Mesendoderm (in vitro differentiated cells): Measurements from ENCODE around the gene PI4K2A.

ENCODE experiments used
- DNase-seq: peaks from one replicate; pipeline ENCODE4 v3.0.0; 2013
- H2AK5ac ChIP-seq: 2 replicates; pipeline ENCODE4 v1.6.1; 2013; ENCODE audit warnings: low read length, inconsistent platforms
- H2BK120ac ChIP-seq: 2 replicates; pipeline ENCODE4 v1.6.1; 2013; ENCODE audit warnings: low read depth, mild to moderate bottlenecking, low read length, moderate library complexity, mixed read lengths
- H2BK15ac ChIP-seq: replicated peaks from 2 replicates; pipeline ENCODE4 v1.6.1; 2013; ENCODE audit warnings: low read depth, mild to moderate bottlenecking, moderate library complexity
- H2BK5ac ChIP-seq: 2 replicates; pipeline ENCODE4 v1.6.1; 2013; ENCODE audit warnings: low read length, inconsistent platforms
- H3K18ac ChIP-seq: 2 replicates; pipeline ENCODE4 v1.6.1; 2013; ENCODE audit warnings: mild to moderate bottlenecking, low read length, mixed read lengths
- H3K23ac ChIP-seq: one replicate; pipeline ENCODE4 v1.6.1; 2013; ENCODE audit warnings: low read length
- H3K27ac ChIP-seq: 2 replicates; pipeline ENCODE4 v1.5.1; 2013; ENCODE audit warnings: low read depth, mild to moderate bottlenecking, inconsistent platforms, low read length, moderate library complexity
- H3K27me3 ChIP-seq: 2 replicates; pipeline ENCODE4 v1.6.1; 2013; ENCODE audit warnings: low read length, control low read depth, mild to moderate bottlenecking, inconsistent platforms; ENCODE audit not compliant: insufficient read depth, poor library complexity
- H3K36me3 ChIP-seq: 2 replicates; pipeline ENCODE4 v1.6.1; 2013; ENCODE audit warnings: low read length, inconsistent platforms; ENCODE audit not compliant: control insufficient read depth, insufficient read depth
- H3K4ac ChIP-seq: one replicate; pipeline ENCODE4 v1.6.1; 2013; ENCODE audit warnings: low read depth, mild to moderate bottlenecking, low read length, moderate library complexity
- H3K4me1 ChIP-seq: 2 replicates; pipeline ENCODE4 v1.6.1; 2013; ENCODE audit warnings: low read depth, low read length, inconsistent platforms; ENCODE audit not compliant: control insufficient read depth
- H3K4me2 ChIP-seq: 2 replicates; pipeline ENCODE4 v1.6.1; 2013; ENCODE audit warnings: low read length
- H3K4me3 ChIP-seq: 2 replicates; pipeline ENCODE4 v1.5.1; 2013; ENCODE audit warnings: mild to moderate bottlenecking, low read length
- H3K56ac ChIP-seq: one replicate; pipeline ENCODE4 v1.6.1; 2013; ENCODE audit warnings: low read length
- H3K79me1 ChIP-seq: 2 replicates; pipeline ENCODE4 v1.6.1; 2013; ENCODE audit warnings: low read length, inconsistent platforms
- H3K79me2 ChIP-seq: 2 replicates; pipeline ENCODE4 v1.6.1; 2013; ENCODE audit warnings: mild to moderate bottlenecking, low read length; ENCODE audit not compliant: control insufficient read depth, insufficient read depth
- H3K9ac ChIP-seq: 2 replicates; pipeline ENCODE4 v1.6.1; 2013; ENCODE audit warnings: low read length, inconsistent platforms
- H4K5ac ChIP-seq: one replicate; pipeline ENCODE4 v1.6.1; 2013; ENCODE audit warnings: low read length
- H4K8ac ChIP-seq: one replicate; pipeline ENCODE4 v1.6.1; 2013; ENCODE audit warnings: low read depth, mild to moderate bottlenecking, control low read depth, low read length, moderate library complexity
- WGBS: extraction: QIAGEN DNeasy Blood & Tissue Kit; methylation state at CpG from one replicate; pipeline ENCODE4 v1.1.7; 2013; ENCODE audit warnings: low lambda C conversion rate, missing lambda C conversion rate; ENCODE audit not compliant: insufficient coverage; ENCODE audit errors: extremely low coverage; 5-methylcytosine and 5-hydroxymethylcytosine counted together

PI4K2A gene

GRCh38 chr10:97705006-97705670 is 64.7 kb downstream of the PI4K2A start:
- Histone ChIP-seq H3K9ac (no peak overlapping the region), H3K4me2 (no peak overlapping the region), H2BK120ac (no peak overlapping the region), H3K79me1 (no peaks in the 10 kb centered on the region), H3K36me3 (no peaks in the 10 kb centered on the region), H3K56ac (no peak overlapping the region), H4K8ac (no peak overlapping the region), H2AK5ac (no peak overlapping the region), H3K4me3 (no peak overlapping the region), H3K79me2 (no peaks in the 10 kb centered on the region), H3K27me3 (no peaks in the 10 kb centered on the region), H3K18ac (no peak overlapping the region), H3K23ac (no peak overlapping the region), H3K27ac (no peak overlapping the region), H3K4ac (no peak overlapping the region), H3K4me1 (no peaks in the 10 kb centered on the region), H4K5ac (no peak overlapping the region), H2BK15ac (no peak overlapping the region), H2BK5ac (no peak overlapping the region)
- no peak for DNase-seq
- WGBS, result no CpG with 5 or more reads among the region's 3 CpGs

- no peaks in the 10 kb centered on the region for H3K79me2 ChIP-seq
- H4K8ac ChIP-seq, result no peak overlapping the region
- no peak overlapping the region for H2BK5ac ChIP-seq
- no CpG with 5 or more reads among the region's 11 CpGs for WGBS
- no peak for DNase-seq
- no peaks in the 10 kb centered on the region for H3K4me1 ChIP-seq
- H3K4me3 ChIP-seq, result no peak overlapping the region
- H3K9ac ChIP-seq, result no peak overlapping the region
- no peak overlapping the region for H3K27ac ChIP-seq
- H3K79me1 ChIP-seq, result no peaks in the 10 kb centered on the region
- no peak overlapping the region for H3K18ac ChIP-seq
- H2AK5ac ChIP-seq, result no peak overlapping the region
- no peak overlapping the region for H3K4ac ChIP-seq
- H3K27me3 ChIP-seq, result no peaks in the 10 kb centered on the region
- no peak overlapping the region for H4K5ac ChIP-seq
- H3K23ac ChIP-seq, result no peak overlapping the region
- no peak overlapping the region for H2BK15ac ChIP-seq
- no peak overlapping the region for H2BK120ac ChIP-seq
- H3K4me2 ChIP-seq, result no peak overlapping the region
- H3K56ac ChIP-seq, result no peak overlapping the region
- H3K36me3 ChIP-seq, result no peaks in the 10 kb centered on the region
Observed at GRCh38 chr10:97707134-97707861, 66.8 kb downstream of the PI4K2A start.

DNA sequence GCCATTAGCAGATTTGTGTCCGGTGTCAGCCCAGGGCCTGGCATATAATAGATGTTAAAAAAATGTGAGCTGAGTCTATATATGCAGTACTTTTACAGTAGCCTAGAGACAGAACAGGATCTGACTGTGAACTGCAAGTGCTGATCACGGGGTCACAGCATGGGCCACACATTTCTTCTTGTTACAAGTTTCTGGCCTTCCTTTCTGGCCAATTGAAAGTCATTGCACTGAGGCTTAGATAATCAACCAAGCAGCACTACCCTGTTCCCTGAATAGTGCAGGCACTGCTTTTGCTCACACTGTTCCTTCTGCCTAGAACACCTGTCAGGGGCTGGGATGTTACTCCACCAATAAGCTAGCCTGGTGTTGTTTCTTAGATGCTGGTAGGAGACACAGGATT is 67.7 kb downstream of the PI4K2A start:
- no peaks in the 10 kb centered on the region for H3K36me3 ChIP-seq
- H3K4me3 ChIP-seq, result no peak overlapping the region
- no peak overlapping the region for H2BK15ac ChIP-seq
- no peak overlapping the region for H2BK5ac ChIP-seq
- WGBS, result no CpG with 5 or more reads among the region's 2 CpGs
- H3K23ac ChIP-seq, result no peak overlapping the region
- no peak for DNase-seq
- H3K56ac ChIP-seq, result no peak overlapping the region
- H3K79me1 ChIP-seq, result no peaks in the 10 kb centered on the region
- H3K27ac ChIP-seq, result no peak overlapping the region
- no peaks in the 10 kb centered on the region for H3K27me3 ChIP-seq
- H2AK5ac ChIP-seq, result no peak overlapping the region
- H3K18ac ChIP-seq, result no peak overlapping the region
- no peak overlapping the region for H4K5ac ChIP-seq
- no peak overlapping the region for H4K8ac ChIP-seq
- H3K4me2 ChIP-seq, result no peak overlapping the region
- no peaks in the 10 kb centered on the region for H3K79me2 ChIP-seq
- no peak overlapping the region for H2BK120ac ChIP-seq
- H3K4me1 ChIP-seq, result peaks cover 4% of the 10 kb centered on the region
- H3K9ac ChIP-seq, result no peak overlapping the region
- no peak overlapping the region for H3K4ac ChIP-seq

- H3K18ac ChIP-seq, result no peak overlapping the region
- H3K4me1 ChIP-seq, result peaks cover 4% of the 10 kb centered on the region
- no peak overlapping the region for H4K5ac ChIP-seq
- no peak overlapping the region for H3K23ac ChIP-seq
- peaks cover 2% of the 10 kb centered on the region for H3K79me2 ChIP-seq
- no CpG with 5 or more reads among the region's 18 CpGs for WGBS
- no peak overlapping the region for H3K9ac ChIP-seq
- H3K36me3 ChIP-seq, result no peaks in the 10 kb centered on the region
- no peak overlapping the region for H2BK5ac ChIP-seq
- no peak overlapping the region for H2AK5ac ChIP-seq
- H3K79me1 ChIP-seq, result no peaks in the 10 kb centered on the region
- DNase-seq, result peak; percentile 77
- H3K27ac ChIP-seq, result no peak overlapping the region
- H2BK15ac ChIP-seq, result no peak overlapping the region
- no peak overlapping the region for H4K8ac ChIP-seq
- H3K27me3 ChIP-seq, result no peaks in the 10 kb centered on the region
- no peak overlapping the region for H2BK120ac ChIP-seq
- no peak overlapping the region for H3K4me3 ChIP-seq
- no peak overlapping the region for H3K56ac ChIP-seq
- no peak overlapping the region for H3K4me2 ChIP-seq
- H3K4ac ChIP-seq, result no peak overlapping the region
Observed at GRCh38 chr10:97708976-97709946, 68.8 kb downstream of the PI4K2A start.

GRCh38 chr10:97711640-97712572 is 71.4 kb downstream of the PI4K2A start:
- Histone ChIP-seq H3K36me3 (no peaks in the 10 kb centered on the region), H3K27me3 (no peaks in the 10 kb centered on the region), H3K4ac (no peak overlapping the region), H3K9ac (no peak overlapping the region), H2BK5ac (no peak overlapping the region), H2BK15ac (no peak overlapping the region), H3K18ac (no peak overlapping the region), H3K27ac (no peak overlapping the region), H3K79me2 (peaks cover 8% of the 10 kb centered on the region), H3K56ac (no peak overlapping the region), H3K4me3 (no peak overlapping the region), H3K4me1 (peaks cover 12% of the 10 kb centered on the region), H2AK5ac (no peak overlapping the region), H4K8ac (no peak overlapping the region), H2BK120ac (no peak overlapping the region), H3K4me2 (no peak overlapping the region), H3K79me1 (peaks cover 7% of the 10 kb centered on the region), H3K23ac (peak overlapping the region; percentile 6), H4K5ac (no peak overlapping the region)
- WGBS, result no CpG with 5 or more reads among the region's 9 CpGs
- DNase-seq, result no peak
